H1 (cell line): ENCODE results near the gene PARM1. TPM values are rescaled to one million over a fixed set of nuclear protein-coding genes. Genes with fewer than 3 reads are reported as not detected.

ENCODE experiments used
- CTCF ChIA-PET: fragments of 300-600 bp; sonication (Branson Sonifier 250); formaldehyde crosslinking; loops from one replicate; lab custom pipeline; 2021; ENCODE audit not compliant: partially characterized antibody; lab: Charles Lee
- POLR2A ChIA-PET: fragments of 300-600 bp; sonication (Branson Sonifier 250); formaldehyde crosslinking; loops from one replicate; lab custom pipeline; 2021; ENCODE audit warnings: inconsistent platforms; ENCODE audit not compliant: partially characterized antibody; lab: Charles Lee
- DNase-seq, 2 experiments: peaks; one replicate each; pipeline versions ENCODE4 v3.0.0 to v3.0.0-alpha.2; 2010 to 2022; ENCODE audit warnings: low spot score in 2 of 2, low read depth in 1 of 2, mixed read lengths in 1 of 2
- FAIRE-seq: peaks from 2 replicates; lab custom pipeline; 2011; peaks lifted over from hg19 to GRCh38; lab: Jason Lieb, UNC
- H2AFZ ChIP-seq: 2 replicates; pipeline ENCODE4 v1.8.1; 2012; ENCODE audit warnings: low read length, inconsistent platforms
- H2AK5ac ChIP-seq: 2 replicates; pipeline ENCODE4 v1.6.1; 2013; ENCODE audit warnings: low read depth, low read length
- H2BK120ac ChIP-seq: replicated peaks from 2 replicates; pipeline ENCODE3; 2013; ENCODE audit warnings: low read depth, low read length, inconsistent platforms
- H2BK12ac ChIP-seq: 2 replicates; pipeline ENCODE4 v1.6.1; 2013; ENCODE audit warnings: low read depth, low read length
- H2BK15ac ChIP-seq: 2 replicates; pipeline ENCODE4 v1.6.1; 2013; ENCODE audit warnings: low read length
- H2BK20ac ChIP-seq: 2 replicates; pipeline ENCODE4 v1.6.1; 2013; ENCODE audit warnings: low read length
- H2BK5ac ChIP-seq: 2 replicates; pipeline ENCODE4 v1.6.1; 2013; ENCODE audit warnings: low read depth, low read length
- H3K14ac ChIP-seq: 2 replicates; pipeline ENCODE4 v1.6.1; 2013; ENCODE audit warnings: inconsistent platforms; ENCODE audit not compliant: insufficient read length
- H3K18ac ChIP-seq: 2 replicates; pipeline ENCODE4 v1.6.1; 2013; ENCODE audit warnings: low read length; ENCODE audit errors: extremely low read depth
- H3K23ac ChIP-seq: 2 replicates; pipeline ENCODE4 v1.6.1; 2013; ENCODE audit warnings: inconsistent platforms; ENCODE audit not compliant: insufficient read length
- H3K23me2 ChIP-seq: 2 replicates; pipeline ENCODE4 v1.6.1; 2013; ENCODE audit warnings: low read depth, low read length
- H3K27ac ChIP-seq: 2 replicates; pipeline ENCODE4 v1.6.1; 2011; ENCODE audit warnings: low read depth, low read length, inconsistent platforms
- H3K27me3 ChIP-seq, 4 experiments: replicated peaks in 1 of 4; 1 replicate in 1 of 4; 2 replicates in 3 of 4; pipeline versions ENCODE4 v1.6.1 to v1.8.1; 2011 to 2013; ENCODE audit warnings: low read length in 3 of 4, mild to moderate bottlenecking in 3 of 4, inconsistent platforms in 2 of 4, mixed read lengths in 2 of 4, moderate library complexity in 1 of 4; ENCODE audit not compliant: control insufficient read depth in 3 of 4, insufficient read depth in 3 of 4; ENCODE audit errors: extremely low read depth in 1 of 4
- H3K36me3 ChIP-seq, 4 experiments: 2 replicates each; pipeline versions ENCODE4 v1.6.1 to v1.8.1; 2011 to 2013; ENCODE audit warnings: mild to moderate bottlenecking in 4 of 4, low read length in 3 of 4, moderate library complexity in 2 of 4, control low read depth in 1 of 4, inconsistent platforms in 1 of 4; ENCODE audit not compliant: insufficient read depth in 4 of 4, control insufficient read depth in 2 of 4
- H3K4ac ChIP-seq: replicated peaks from 2 replicates; pipeline ENCODE3; 2013; ENCODE audit warnings: low read length, low read depth, mixed read lengths, inconsistent platforms; ENCODE audit not compliant: insufficient read length
- H3K4me1 ChIP-seq, 4 experiments: replicated peaks in 1 of 4; 1 replicate in 1 of 4; 2 replicates in 3 of 4; pipeline versions ENCODE4 v1.6.1 to v1.8.1; 2011 to 2013; ENCODE audit warnings: low read length in 3 of 4, inconsistent platforms in 2 of 4, mixed read lengths in 1 of 4; ENCODE audit not compliant: insufficient read depth in 4 of 4, control insufficient read depth in 3 of 4
- H3K4me2 ChIP-seq, 2 experiments: 2 replicates each; pipeline versions ENCODE4 v1.6.1 to v1.8.1; 2011 to 2013; ENCODE audit warnings: low read depth in 2 of 2, low read length in 2 of 2, control low read depth in 1 of 2, inconsistent platforms in 1 of 2, mild to moderate bottlenecking in 1 of 2; ENCODE audit not compliant: insufficient read depth in 1 of 2
- H3K4me3 ChIP-seq, 4 experiments: fragments of 200-600, 300-600 bp in 1 of 4; sonication (generic), shearing (Covaris generic), sonication (Bioruptor Twin) in 1 of 4; 2 replicates each; pipeline versions ENCODE4 v1.5.1 to v1.8.1; 2011 to 2016; ENCODE audit warnings: low read length in 4 of 4, low read depth in 3 of 4, control low read depth in 2 of 4, inconsistent platforms in 2 of 4, mild to moderate bottlenecking in 2 of 4, mixed read lengths in 1 of 4, moderate library complexity in 1 of 4; ENCODE audit not compliant: insufficient read depth in 2 of 4; ENCODE audit errors: extremely low read depth in 1 of 4
- H3K56ac ChIP-seq: replicated peaks from 2 replicates; pipeline ENCODE3; 2013; ENCODE audit warnings: low read depth, mild to moderate bottlenecking, mixed read lengths, low read length, inconsistent platforms; ENCODE audit not compliant: insufficient read length
- H3K79me1 ChIP-seq: 2 replicates; pipeline ENCODE4 v1.6.1; 2013; ENCODE audit warnings: low read depth, low read length, control low read depth
- H3K79me2 ChIP-seq, 2 experiments: 2 replicates each; pipeline versions ENCODE4 v1.6.1 to v1.8.1; 2012 to 2013; ENCODE audit warnings: low read length in 2 of 2, mild to moderate bottlenecking in 2 of 2, inconsistent platforms in 1 of 2; ENCODE audit not compliant: insufficient read depth in 2 of 2, control insufficient read depth in 1 of 2
- H3K9ac ChIP-seq, 4 experiments: replicated peaks in 1 of 4; 1 replicate in 1 of 4; 2 replicates in 3 of 4; pipeline versions ENCODE4 v1.6.1 to v1.8.1; 2011 to 2013; ENCODE audit warnings: low read depth in 3 of 4, low read length in 3 of 4, control low read depth in 2 of 4, mild to moderate bottlenecking in 2 of 4, moderate library complexity in 2 of 4, inconsistent platforms in 1 of 4; ENCODE audit errors: extremely low read depth in 1 of 4
- H3K9me3 ChIP-seq, 2 experiments: 2 replicates each; pipeline versions ENCODE4 v1.6.1 to v1.8.1; 2012 to 2013; ENCODE audit warnings: mild to moderate bottlenecking in 2 of 2, moderate library complexity in 2 of 2, control low read depth in 1 of 2, inconsistent platforms in 1 of 2, low read depth in 1 of 2, low read length in 1 of 2, mixed read lengths in 1 of 2; ENCODE audit not compliant: insufficient read depth in 2 of 2
- H4K20me1 ChIP-seq, 2 experiments: replicated peaks in 1 of 2; 2 replicates each; pipeline versions ENCODE3 to v1.8.1; 2011 to 2013; ENCODE audit warnings: inconsistent platforms in 2 of 2, low read length in 2 of 2, mild to moderate bottlenecking in 1 of 2; ENCODE audit not compliant: insufficient read depth in 2 of 2, control insufficient read depth in 1 of 2
- H4K5ac ChIP-seq: 2 replicates; pipeline ENCODE4 v1.6.1; 2013; ENCODE audit warnings: low read length, low read depth, mixed read lengths, inconsistent platforms; ENCODE audit not compliant: insufficient read length
- H4K8ac ChIP-seq: 2 replicates; pipeline ENCODE4 v1.8.0; 2013; ENCODE audit warnings: mild to moderate bottlenecking, moderate library complexity, low read length, inconsistent platforms; ENCODE audit not compliant: insufficient read depth; ENCODE audit errors: extremely low read depth
- H4K91ac ChIP-seq: replicated peaks from 2 replicates; pipeline ENCODE3; 2013; ENCODE audit warnings: low read length, mixed read lengths, inconsistent platforms; ENCODE audit not compliant: insufficient read length
- GTF2F1 ChIP-seq: IDR thresholded peaks from 2 replicates; pipeline ENCODE4 v1.6.1; 2012; ENCODE audit warnings: low read depth, low read length, improper control_type of control experiment, borderline replicate concordance
- JUN ChIP-seq: IDR thresholded peaks from 2 replicates; pipeline ENCODE4 v1.6.1; 2011; ENCODE audit warnings: low read depth, mild to moderate bottlenecking, improper control_type of control experiment, low read length
- NANOG ChIP-seq: IDR thresholded peaks from 2 replicates; pipeline ENCODE4 v1.6.1; 2011; ENCODE audit warnings: low read length, low read depth, mild to moderate bottlenecking, inconsistent platforms; ENCODE audit not compliant: insufficient read depth, poor library complexity, severe bottlenecking
- RXRA ChIP-seq: IDR thresholded peaks from 2 replicates; pipeline ENCODE4 v1.6.1; 2011; ENCODE audit warnings: low read depth, mild to moderate bottlenecking, low read length, moderate library complexity; ENCODE audit not compliant: insufficient read depth
- SUZ12 ChIP-seq: fragments of 200-600 bp; sonication (generic); IDR thresholded peaks from 2 replicates; pipeline ENCODE4 v1.6.1; 2012; ENCODE audit warnings: mild to moderate bottlenecking, inconsistent platforms, low read length, moderate library complexity, mixed read lengths
- TAF1 ChIP-seq: IDR thresholded peaks from 2 replicates; pipeline ENCODE4 v1.6.1; 2011; ENCODE audit warnings: mild to moderate bottlenecking, low read depth, low read length
- ZNF274 ChIP-seq: IDR thresholded peaks from 2 replicates; pipeline ENCODE4 v1.7.0; 2012; ENCODE audit warnings: low read length, borderline replicate concordance; ENCODE audit errors: extremely low read depth
- WGBS, 2 experiments: shearing (Covaris generic) in 1 of 2; methylation state at CpG; one replicate each; pipeline versions ENCODE4 v1.1.6 to v1.1.7; 2013 to 2015; ENCODE audit warnings: low lambda C conversion rate in 2 of 2, mixed read lengths in 2 of 2, inconsistent platforms in 1 of 2, low coverage in 1 of 2, missing lambda C conversion rate in 1 of 2; ENCODE audit not compliant: insufficient replicate concordance in 2 of 2, insufficient coverage in 1 of 2, insufficient read length in 1 of 2; ENCODE audit errors: extremely low coverage in 1 of 2, missing lambda C conversion rate in 1 of 2; 5-methylcytosine and 5-hydroxymethylcytosine counted together
- polyA plus RNA-seq, 7 experiments: library from polyadenylated mRNA; depleted of rRNA in 3 of 7; stranded (reverse) in 5 of 7; unstranded in 2 of 7; fragments of >200 nt in 5 of 7; fragments of 200-250 nt in 2 of 7; gene quantifications; 1 replicate in 5 of 7; 2 replicates in 1 of 7; 4 replicates in 1 of 7; pipeline versions ENCODE4 v1.2.1 to v1.2.3, GENCODE V29; 2011 to 2013; ENCODE audit warnings: missing spikeins in 2 of 7, mixed read lengths in 2 of 7
- total RNA-seq: library from RNA; stranded (reverse); fragmentation: NEBNext Ultra II Directional; extraction: Animal tissue kit (Norgen Biotek cat#: 25700); gene quantifications from 2 replicates; pipeline ENCODE4 v1.2.1, GENCODE V29; 2021

The PARM1 gene
- total and polyA plus RNA-seq, 2 of the 8 experiments (the other 6 are each of a cell fraction or from before 2014, with no cell fraction given): 2.0 to 5.3 TPM

GRCh38 chr4:75069493-75070074, 136.7 kb downstream of the PARM1 start:
- Histone ChIP-seq H4K91ac (no peak overlapping the region), H2BK15ac (no peak overlapping the region), H3K4ac (no peak overlapping the region), H3K56ac (no peak overlapping the region), H3K27ac (no peak overlapping the region), H3K4me1 (no peaks in the 10 kb centered on the region), H4K5ac (no peak overlapping the region), H3K9me3 (no peaks in the 10 kb centered on the region), H2BK20ac (no peak overlapping the region), H2BK5ac (no peak overlapping the region), H3K27me3 (no peaks in the 10 kb centered on the region), H3K4me3 (no peak overlapping the region), H3K36me3 (no peaks in the 10 kb centered on the region), H2AFZ (no peak overlapping the region), H2BK12ac (no peak overlapping the region), H3K18ac (no peak overlapping the region), H2AK5ac (no peak overlapping the region), H3K9ac (no peak overlapping the region), H3K23ac (no peak overlapping the region), H2BK120ac (no peak overlapping the region), H4K8ac (no peak overlapping the region), H3K79me1 (no peaks in the 10 kb centered on the region), H3K79me2 (no peaks in the 10 kb centered on the region), H4K20me1 (no peaks in the 10 kb centered on the region), H3K23me2 (no peaks in the 10 kb centered on the region), H3K4me2 (no peak overlapping the region), H3K14ac (no peak overlapping the region)
- ChIA-PET CTCF (interaction anchor here (1.3 kb wide), 1 partner anchor 13 kb away, joined by 4 read pairs; no protein-coding TSS in a partner anchor), POLR2A (no interaction called here)
- 95% methylated on average over 7 of the region's 7 CpGs; no CpG with 5 or more reads in 1 of the 2 experiments for WGBS, 2 experiments
- DNase-seq (no peak), FAIRE-seq (no peak)
- TF ChIP-seq ZNF274 (no peak), NANOG (no peak), TAF1 (no peak), RXRA (no peak), GTF2F1 (no peak), JUN (no peak), SUZ12 (no peak)
